ENCODE data around the gene GMPR. TPM values are rescaled to one million over a fixed set of nuclear protein-coding genes. Genes with fewer than 3 reads are reported as not detected.

The GMPR gene
- total RNA-seq, 2 experiments from 2014 or later, result 1.4 to 1.6 TPM

DNA sequence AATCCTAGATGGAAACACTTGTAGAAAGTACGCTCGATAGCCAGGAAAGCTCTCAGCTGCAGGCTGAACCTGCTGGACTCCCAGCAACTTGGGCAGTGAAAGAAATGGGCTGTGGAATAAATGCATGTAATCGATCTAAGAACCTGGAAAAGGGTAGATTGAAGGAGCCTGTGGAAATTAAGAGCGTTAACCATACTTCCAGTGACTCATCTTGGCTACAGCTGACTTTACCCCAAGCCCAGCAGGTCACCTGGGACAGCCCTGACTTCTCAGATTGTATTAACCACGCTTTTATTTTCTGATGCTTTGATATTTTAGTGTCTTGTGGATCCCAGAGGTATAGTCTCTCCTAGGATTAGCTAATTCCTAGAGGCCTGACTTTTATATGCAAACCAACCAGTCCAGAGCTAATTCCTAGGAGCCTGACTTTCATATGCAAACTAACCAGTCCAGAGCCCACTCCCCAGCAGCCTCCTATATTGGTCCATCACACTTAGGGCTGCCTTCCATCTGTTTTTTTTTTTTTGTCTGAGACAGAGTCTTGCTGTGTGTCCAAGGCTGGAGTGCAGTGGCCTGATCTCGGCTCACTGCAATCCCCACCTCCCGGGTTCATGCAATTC is 86.3 kb downstream of the GMPR start:
- ChIA-PET POLR2A (no interaction called here), CTCF (interaction anchor here (0.6 to 2.9 kb wide), 5 partner anchors 8 to 475 kb away, joined by 3 to 26 read pairs (median 4); no protein-coding TSS in a partner anchor)
- H3K4me3 Mint-ChIP-seq, result no peak overlapping the region
- H3K27ac Mint-ChIP-seq, result no peak overlapping the region
- H3K36me3 Mint-ChIP-seq (ENCODE audit: low read depth), result peaks cover 19% of the 10 kb centered on the region
- peaks cover 59% of the 10 kb centered on the region for H3K4me1 Mint-ChIP-seq
- ATAC-seq, result no peak
- intact Hi-C loops (cut with DNase I, micrococcal nuclease), result loop anchor here (5.0 to 10.0 kb wide), 10 partner anchors 98 to 1278 kb away; partner anchors contain the start of genes FAM8A1 (in 1 of the 2), JARID2 (in 1 of the 2) and MYLIP (in 1 of the 2)
- H3K9me3 Mint-ChIP-seq (ENCODE audit: low read depth), result no peaks in the 10 kb centered on the region
- no peaks in the 10 kb centered on the region for H3K27me3 Mint-ChIP-seq
- no peak for DNase-seq

DNA sequence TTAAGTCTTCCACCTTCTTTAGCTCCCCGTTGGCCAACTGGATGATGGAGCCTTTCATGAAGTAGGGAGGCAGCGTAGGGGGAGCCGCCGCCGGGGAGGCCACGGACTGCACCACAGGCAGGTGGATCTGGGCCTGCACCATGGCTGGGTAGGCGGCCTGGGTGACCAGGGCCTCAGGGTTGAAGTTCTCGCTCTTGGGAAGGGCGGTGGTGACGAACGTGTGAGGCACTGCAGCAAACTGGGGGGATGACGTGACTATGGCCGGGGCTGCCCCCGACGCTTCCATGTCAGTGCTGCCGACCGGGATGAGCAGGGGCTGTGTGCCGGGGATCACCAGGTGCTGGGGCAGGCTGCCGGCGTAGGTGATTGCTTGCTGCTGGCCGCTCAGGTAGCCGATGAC is 88.1 kb downstream of the GMPR start:
- no peak for DNase-seq
- intact Hi-C loops (cut with DNase I, micrococcal nuclease), result loop anchor here in 1 of 2 experiments (10.0 kb wide), 1 partner anchor 358 kb away; no protein-coding TSS in a partner anchor
- H3K36me3 Mint-ChIP-seq (ENCODE audit: low read depth), result peaks cover 19% of the 10 kb centered on the region
- ChIA-PET CTCF (no interaction called here), POLR2A (no interaction called here)
- H3K4me3 Mint-ChIP-seq, result no peak overlapping the region
- no peaks in the 10 kb centered on the region for H3K9me3 Mint-ChIP-seq (ENCODE audit: low read depth)
- H3K4me1 Mint-ChIP-seq, result peaks cover 41% of the 10 kb centered on the region
- H3K27me3 Mint-ChIP-seq, result no peaks in the 10 kb centered on the region
- no peak overlapping the region for H3K27ac Mint-ChIP-seq
- ATAC-seq, result no peak

DNA sequence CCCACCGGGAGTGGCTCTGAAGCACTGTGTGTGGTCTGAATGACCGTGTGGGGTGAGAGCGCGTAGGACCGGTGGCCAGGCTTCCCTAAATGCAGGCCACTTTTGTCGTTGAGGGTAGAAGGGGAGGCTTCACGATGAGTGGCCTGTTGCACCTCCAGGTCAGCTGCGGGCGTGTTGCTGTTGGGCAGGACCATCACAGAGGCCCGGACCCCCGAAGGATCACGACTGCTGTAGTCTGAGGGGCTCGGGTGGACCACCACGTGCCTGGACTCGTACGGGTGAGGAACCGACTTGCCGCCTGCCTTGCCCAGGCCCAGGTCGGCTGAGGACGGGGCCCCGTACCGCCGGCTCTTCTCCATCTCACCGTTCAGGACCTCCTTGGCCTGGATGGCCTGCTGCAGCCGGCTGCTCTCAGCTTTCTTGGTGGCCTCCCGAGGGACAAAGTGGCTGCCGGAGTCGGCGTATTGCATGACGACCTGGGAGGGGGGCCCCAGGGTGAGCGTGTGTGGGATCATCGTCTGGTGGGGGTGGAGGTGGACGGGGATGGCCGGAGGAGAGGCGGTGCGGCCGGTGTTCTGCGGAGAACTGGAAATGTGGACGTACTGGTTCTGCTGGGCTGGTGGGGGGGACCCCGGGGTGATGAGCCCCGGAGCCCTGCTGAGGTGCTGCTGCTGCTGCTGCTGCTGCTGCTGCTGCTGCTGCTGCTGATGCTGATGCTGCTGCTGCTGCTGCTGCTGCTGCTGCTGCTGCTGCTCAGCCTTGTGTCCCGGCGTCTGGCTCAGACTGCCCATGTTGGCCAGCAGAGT is 88.8 kb downstream of the GMPR start:
- ChIA-PET POLR2A (no interaction called here), CTCF (no interaction called here)
- Mint-ChIP-seq H3K27ac (no peak overlapping the region), H3K4me3 (no peak overlapping the region), H3K27me3 (no peaks in the 10 kb centered on the region), H3K4me1 (peaks cover 34% of the 10 kb centered on the region), H3K36me3 (ENCODE audit: low read depth) (peaks cover 19% of the 10 kb centered on the region), H3K9me3 (ENCODE audit: low read depth) (no peaks in the 10 kb centered on the region)
- intact Hi-C loops (cut with DNase I, micrococcal nuclease), result loop anchor here in 1 of 2 experiments (10.0 kb wide), 1 partner anchor 358 kb away; no protein-coding TSS in a partner anchor
- DNase-seq (no peak), ATAC-seq (no peak)

DNA sequence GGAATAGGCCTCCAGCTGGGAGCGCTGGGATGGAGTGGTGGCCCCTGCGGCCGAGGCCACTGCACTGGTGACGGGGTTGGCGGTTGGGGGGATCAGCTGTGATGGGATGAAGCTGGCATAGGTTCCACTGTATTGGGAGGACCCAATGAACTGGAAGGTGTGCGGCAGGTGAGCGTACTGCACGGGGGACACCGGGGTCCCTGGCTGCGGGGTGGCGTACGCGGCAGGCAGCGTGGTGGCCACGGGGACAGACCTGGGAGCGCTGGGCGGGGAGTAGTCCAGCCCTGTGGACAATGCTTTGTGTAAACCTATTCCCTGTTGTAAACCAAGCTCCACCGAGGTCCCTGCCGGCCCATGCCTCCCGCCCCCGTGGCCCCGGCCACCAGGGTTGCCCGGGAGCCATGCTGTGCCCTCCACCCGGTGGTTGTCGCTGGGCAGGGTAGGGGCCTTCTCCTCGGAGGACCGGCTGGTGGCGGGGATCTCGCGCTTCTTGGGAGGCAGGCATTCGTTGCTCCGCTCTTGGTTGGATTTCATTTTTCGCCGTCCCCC is 89.5 kb downstream of the GMPR start:
- Mint-ChIP-seq H3K27ac (no peak overlapping the region), H3K9me3 (ENCODE audit: low read depth) (no peaks in the 10 kb centered on the region), H3K27me3 (no peaks in the 10 kb centered on the region), H3K36me3 (ENCODE audit: low read depth) (peaks cover 19% of the 10 kb centered on the region), H3K4me3 (no peak overlapping the region), H3K4me1 (peaks cover 27% of the 10 kb centered on the region)
- POLR2A ChIA-PET, result no interaction called here
- ATAC-seq (no peak), DNase-seq (no peak)
- intact Hi-C loops (cut with DNase I, micrococcal nuclease), result loop anchor here in 1 of 2 experiments (10.0 kb wide), 1 partner anchor 357 kb away; no protein-coding TSS in a partner anchor
- CTCF ChIA-PET, result interaction anchor here (0.6 kb wide), 1 partner anchor 387 kb away, joined by 3 read pairs; no protein-coding TSS in a partner anchor

DNA sequence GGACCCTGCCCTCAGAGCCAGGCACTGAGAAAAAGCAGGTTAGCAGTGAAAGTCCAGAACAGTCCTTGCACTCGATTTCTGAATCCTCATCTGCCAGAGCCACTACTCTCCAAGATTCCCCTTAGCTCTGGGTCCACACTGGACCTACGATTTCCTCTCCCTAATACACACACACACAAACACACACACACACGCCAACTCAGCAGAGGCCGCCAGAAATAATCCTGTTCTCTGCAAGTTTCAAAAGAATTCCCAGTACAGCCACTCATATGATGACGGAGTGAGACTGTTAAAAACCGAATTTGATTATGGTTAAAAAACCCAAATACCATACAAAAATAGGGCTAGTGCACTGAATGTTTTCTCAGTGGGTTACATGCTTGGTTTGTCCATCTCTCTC is 90.8 kb downstream of the GMPR start:
- DNase-seq (no peak), ATAC-seq (no peak)
- POLR2A ChIA-PET, result interaction anchor here (0.7 kb wide), 1 partner anchor 642 kb away, joined by 3 read pairs; no protein-coding TSS in a partner anchor
- H3K9me3 Mint-ChIP-seq (ENCODE audit: low read depth), result no peaks in the 10 kb centered on the region
- no peaks in the 10 kb centered on the region for H3K27me3 Mint-ChIP-seq
- CTCF ChIA-PET, result interaction anchor here (1.3 to 1.8 kb wide), 2 partner anchors 9 to 12 kb away, joined by 5 to 6 read pairs; no protein-coding TSS in a partner anchor
- H3K4me1 Mint-ChIP-seq, result peaks cover 17% of the 10 kb centered on the region
- H3K4me3 Mint-ChIP-seq, result no peak overlapping the region
- intact Hi-C loops (cut with DNase I, micrococcal nuclease), result loop anchor here in 1 of 2 experiments (10.0 kb wide), 1 partner anchor 356 kb away; no protein-coding TSS in a partner anchor
- H3K36me3 Mint-ChIP-seq (ENCODE audit: low read depth), result peaks cover 17% of the 10 kb centered on the region
- no peak overlapping the region for H3K27ac Mint-ChIP-seq

DNA sequence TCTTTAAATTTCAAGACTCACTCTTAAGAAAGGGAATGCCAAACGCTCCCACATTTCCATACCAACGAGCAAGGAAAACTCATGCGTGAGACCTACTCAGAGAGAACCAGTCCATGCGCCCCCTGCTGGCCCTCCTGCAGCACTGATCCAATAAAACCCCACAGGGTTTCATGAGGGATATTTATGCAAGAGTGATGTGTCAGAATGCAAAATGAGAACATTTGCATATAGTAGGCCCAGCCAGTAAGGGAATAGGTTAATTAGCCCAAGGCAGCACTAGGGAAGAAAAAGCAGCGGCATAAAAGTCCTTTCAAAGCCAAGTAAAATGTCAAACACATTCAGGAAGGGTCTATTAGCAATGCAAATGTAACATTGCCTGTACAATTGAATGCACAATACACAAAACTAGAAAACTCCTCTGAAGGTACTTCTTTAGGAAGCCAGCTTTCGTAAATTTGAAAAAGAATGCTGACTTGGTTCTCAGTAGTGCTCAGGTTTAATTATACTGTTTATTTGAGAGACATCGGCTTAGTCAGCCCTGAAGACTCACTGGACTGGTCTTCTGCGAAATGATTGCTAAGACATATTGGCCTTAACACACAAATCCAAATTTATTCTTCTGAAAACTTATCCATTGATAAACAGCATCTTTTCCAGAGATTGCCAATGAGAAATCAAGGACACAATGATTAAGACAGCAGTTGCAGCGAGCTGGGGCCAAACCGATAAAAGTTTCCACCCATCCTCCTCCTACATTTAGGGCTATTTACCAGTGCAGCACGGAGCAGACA is 93.2 kb downstream of the GMPR start:
- peak; percentile 86 for DNase-seq
- Mint-ChIP-seq H3K27ac (no peak overlapping the region), H3K9me3 (ENCODE audit: low read depth) (no peaks in the 10 kb centered on the region), H3K4me1 (no peaks in the 10 kb centered on the region), H3K27me3 (no peaks in the 10 kb centered on the region), H3K4me3 (no peak overlapping the region), H3K36me3 (ENCODE audit: low read depth) (peaks cover 7% of the 10 kb centered on the region)
- ChIA-PET CTCF (interaction anchor here (0.6 to 3.5 kb wide), 43 partner anchors 8 to 1569 kb away, joined by 3 to 33 read pairs (median 4); no protein-coding TSS in a partner anchor), POLR2A (interaction anchor here (0.7 kb wide), 1 partner anchor 176 kb away, joined by 3 read pairs; no protein-coding TSS in a partner anchor)
- peak; percentile 83 for ATAC-seq
- intact Hi-C loops (cut with DNase I, micrococcal nuclease), result loop anchor here (1.0 to 10.0 kb wide), 16 partner anchors 9 to 755 kb away; no protein-coding TSS in a partner anchor

DNA sequence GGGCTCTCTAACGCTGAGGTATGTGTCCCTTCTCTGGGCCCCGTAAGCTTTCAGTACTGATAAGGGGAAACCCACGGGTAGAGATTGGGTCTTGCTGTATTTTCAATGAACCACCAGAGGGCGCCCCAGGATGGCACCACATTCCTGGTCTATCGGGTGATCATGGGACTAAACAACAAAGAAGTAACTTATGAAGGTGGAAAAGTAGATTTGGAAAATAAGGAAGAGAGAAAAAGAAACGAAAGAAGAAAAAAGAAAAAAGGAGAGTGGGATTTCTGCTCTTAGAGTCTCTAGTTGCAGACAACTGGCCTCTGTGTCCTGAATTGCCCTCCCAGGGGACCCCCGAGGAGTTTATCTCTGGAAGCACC is 93.8 kb downstream of the GMPR start:
- CTCF ChIA-PET, result interaction anchor here (0.6 to 3.5 kb wide), 42 partner anchors 9 to 1570 kb away, joined by 3 to 33 read pairs (median 4); no protein-coding TSS in a partner anchor

DNA sequence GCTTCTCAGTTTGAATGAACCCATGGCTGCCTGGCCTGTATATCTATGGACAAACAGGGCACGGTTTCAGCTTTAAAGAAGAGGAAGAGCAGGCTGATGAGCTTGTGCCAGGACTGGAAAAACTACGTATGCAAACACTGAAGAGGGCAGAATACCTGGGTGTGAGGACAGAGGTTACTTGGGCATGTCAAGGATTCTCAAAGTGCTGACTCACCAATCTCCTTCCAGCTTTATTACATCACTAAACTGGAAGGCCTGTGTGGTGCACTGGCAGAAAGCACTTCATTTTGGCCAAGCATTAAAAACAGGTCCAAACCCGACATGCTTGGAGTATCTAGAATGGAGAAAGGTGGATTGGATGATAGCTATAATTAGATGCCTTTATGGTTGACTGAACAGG is 95.2 kb downstream of the GMPR start:
- Mint-ChIP-seq H3K4me3 (no peak overlapping the region), H3K27me3 (no peaks in the 10 kb centered on the region), H3K4me1 (no peaks in the 10 kb centered on the region), H3K36me3 (ENCODE audit: low read depth) (no peaks in the 10 kb centered on the region), H3K9me3 (ENCODE audit: low read depth) (no peaks in the 10 kb centered on the region), H3K27ac (no peak overlapping the region)
- ATAC-seq (no peak), DNase-seq (no peak)
- CTCF ChIA-PET, result interaction anchor here (0.6 to 3.5 kb wide), 16 partner anchors 10 to 632 kb away, joined by 3 to 33 read pairs (median 4); no protein-coding TSS in a partner anchor
- POLR2A ChIA-PET, result no interaction called here
- intact Hi-C loops (cut with DNase I, micrococcal nuclease), result loop anchor here (5.0 to 10.0 kb wide), 5 partner anchors 164 to 751 kb away; no protein-coding TSS in a partner anchor

More for the DNA sequence above, 93.8 kb downstream of the GMPR start:
- Mint-ChIP-seq H3K4me3 (no peak overlapping the region), H3K27ac (no peak overlapping the region), H3K4me1 (no peaks in the 10 kb centered on the region), H3K36me3 (ENCODE audit: low read depth) (peaks cover 4% of the 10 kb centered on the region), H3K27me3 (no peaks in the 10 kb centered on the region), H3K9me3 (ENCODE audit: low read depth) (no peaks in the 10 kb centered on the region)
- POLR2A ChIA-PET, result interaction anchor here (0.7 kb wide), 1 partner anchor 175 kb away, joined by 3 read pairs; no protein-coding TSS in a partner anchor
- DNase-seq (peak; percentile 91), ATAC-seq (peak; percentile 98)
- intact Hi-C loops (cut with DNase I, micrococcal nuclease), result loop anchor here (1.0 to 10.0 kb wide), 12 partner anchors 10 to 754 kb away; no protein-coding TSS in a partner anchor

DNA sequence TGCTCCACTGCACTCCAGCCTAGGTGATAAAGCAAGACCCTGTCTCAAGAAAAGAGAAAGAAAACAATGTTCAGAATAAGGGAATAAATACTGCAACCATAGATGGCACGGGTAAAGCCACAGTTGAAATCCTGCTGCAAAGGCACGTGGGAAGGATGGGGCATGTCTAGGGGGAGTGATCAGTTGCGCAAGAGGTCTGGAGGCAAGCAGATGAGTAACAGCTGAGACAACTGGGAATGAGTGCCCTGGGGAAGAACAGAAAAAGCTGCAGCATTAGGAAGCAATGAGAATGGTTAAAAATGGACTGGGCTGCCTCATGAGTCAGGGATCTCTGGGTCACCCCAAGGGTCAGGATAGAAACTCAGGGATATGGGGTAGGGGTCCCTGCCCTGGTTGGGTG is 96.3 kb downstream of the GMPR start:
- intact Hi-C loops (cut with DNase I, micrococcal nuclease), result loop anchor here (5.0 to 10.0 kb wide), 5 partner anchors 163 to 750 kb away; no protein-coding TSS in a partner anchor
- ChIA-PET CTCF (interaction anchor here (0.5 to 1.3 kb wide), 5 partner anchors 18 to 436 kb away, joined by 3 to 4 read pairs (median 3); no protein-coding TSS in a partner anchor), POLR2A (no interaction called here)
- no peaks in the 10 kb centered on the region for H3K36me3 Mint-ChIP-seq (ENCODE audit: low read depth)
- DNase-seq, result no peak
- no peak for ATAC-seq
- H3K4me3 Mint-ChIP-seq, result no peak overlapping the region
- no peak overlapping the region for H3K27ac Mint-ChIP-seq
- H3K9me3 Mint-ChIP-seq (ENCODE audit: low read depth), result no peaks in the 10 kb centered on the region
- no peaks in the 10 kb centered on the region for H3K4me1 Mint-ChIP-seq
- H3K27me3 Mint-ChIP-seq, result no peaks in the 10 kb centered on the region

DNA sequence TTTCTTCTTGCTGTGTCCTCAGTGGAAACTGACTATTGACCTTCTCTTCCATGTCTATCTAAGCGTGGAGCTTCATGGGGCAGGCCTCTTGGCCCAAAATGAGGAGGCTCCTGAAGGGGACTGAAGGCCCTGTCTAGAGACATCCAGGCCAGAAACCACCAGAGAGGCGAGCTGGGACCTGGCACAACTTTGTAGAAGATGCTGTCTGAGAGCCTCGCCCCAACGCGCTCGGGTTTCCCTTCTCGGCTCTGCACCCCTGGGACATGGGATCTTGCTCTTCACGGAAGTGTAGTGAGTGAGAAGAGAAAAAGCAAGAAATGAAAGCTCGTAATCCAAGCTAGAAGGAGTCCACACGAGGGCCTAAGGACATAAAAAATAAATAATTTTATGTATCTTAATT is 96.8 kb downstream of the GMPR start:
- no peaks in the 10 kb centered on the region for H3K9me3 Mint-ChIP-seq (ENCODE audit: low read depth)
- no peaks in the 10 kb centered on the region for H3K27me3 Mint-ChIP-seq
- no peaks in the 10 kb centered on the region for H3K36me3 Mint-ChIP-seq (ENCODE audit: low read depth)
- no peaks in the 10 kb centered on the region for H3K4me1 Mint-ChIP-seq
- CTCF ChIA-PET, result interaction anchor here (0.5 to 1.0 kb wide), 2 partner anchors 27 to 135 kb away, joined by 3 read pairs; no protein-coding TSS in a partner anchor
- ATAC-seq (no peak), DNase-seq (no peak)
- H3K27ac Mint-ChIP-seq, result no peak overlapping the region
- no peak overlapping the region for H3K4me3 Mint-ChIP-seq
- intact Hi-C loops (cut with DNase I, micrococcal nuclease), result loop anchor here in 1 of 2 experiments (10.0 kb wide), 1 partner anchor 750 kb away; no protein-coding TSS in a partner anchor
- POLR2A ChIA-PET, result no interaction called here
